GM18508 (cell line): Measurements from ENCODE around the gene STX18.

Experiments
- ATAC-seq: cut with Tn5 transposase; IDR thresholded peaks from one replicate; pipeline ENCODE4 v1.9.1; 2021; ENCODE audit warnings: moderate number of reproducible peaks; ENCODE audit not compliant: insufficient read depth, unreplicated experiment

The STX18 gene

DNA sequence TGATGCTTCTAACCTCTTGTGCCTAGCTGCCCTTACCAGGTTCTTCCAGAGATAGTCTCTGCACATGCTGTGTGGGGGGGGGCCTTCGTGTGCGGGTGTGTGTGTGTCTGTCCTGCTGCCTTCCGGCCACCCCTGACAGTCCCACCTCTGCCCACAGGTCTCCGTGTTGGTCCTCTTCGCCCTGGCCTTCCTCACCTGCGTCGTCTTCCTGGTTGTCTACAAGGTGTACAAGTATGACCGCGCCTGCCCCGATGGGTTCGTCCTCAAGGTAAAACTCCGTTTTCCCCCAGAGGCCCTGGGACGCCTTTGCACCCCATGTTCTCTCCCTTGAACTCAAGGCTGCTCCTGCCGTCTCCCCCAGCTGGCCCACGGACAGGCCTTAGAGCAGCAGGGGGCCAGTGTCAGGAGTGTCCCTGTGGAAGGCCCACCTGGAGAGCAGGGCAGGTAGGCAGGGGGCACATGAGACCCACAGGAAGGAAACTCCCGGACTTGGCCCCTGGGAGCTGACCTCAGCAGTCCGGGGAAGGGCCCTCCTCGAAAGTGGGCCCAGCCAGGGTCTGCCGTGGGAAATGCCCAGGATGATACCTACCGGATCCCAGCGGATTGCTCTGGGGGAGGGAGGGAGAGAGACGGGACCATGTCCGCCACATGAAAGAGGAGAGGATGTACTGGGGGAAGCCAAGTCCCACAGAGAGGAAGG is 132.3 kb downstream of the STX18 start:
- no peak for ATAC-seq

DNA sequence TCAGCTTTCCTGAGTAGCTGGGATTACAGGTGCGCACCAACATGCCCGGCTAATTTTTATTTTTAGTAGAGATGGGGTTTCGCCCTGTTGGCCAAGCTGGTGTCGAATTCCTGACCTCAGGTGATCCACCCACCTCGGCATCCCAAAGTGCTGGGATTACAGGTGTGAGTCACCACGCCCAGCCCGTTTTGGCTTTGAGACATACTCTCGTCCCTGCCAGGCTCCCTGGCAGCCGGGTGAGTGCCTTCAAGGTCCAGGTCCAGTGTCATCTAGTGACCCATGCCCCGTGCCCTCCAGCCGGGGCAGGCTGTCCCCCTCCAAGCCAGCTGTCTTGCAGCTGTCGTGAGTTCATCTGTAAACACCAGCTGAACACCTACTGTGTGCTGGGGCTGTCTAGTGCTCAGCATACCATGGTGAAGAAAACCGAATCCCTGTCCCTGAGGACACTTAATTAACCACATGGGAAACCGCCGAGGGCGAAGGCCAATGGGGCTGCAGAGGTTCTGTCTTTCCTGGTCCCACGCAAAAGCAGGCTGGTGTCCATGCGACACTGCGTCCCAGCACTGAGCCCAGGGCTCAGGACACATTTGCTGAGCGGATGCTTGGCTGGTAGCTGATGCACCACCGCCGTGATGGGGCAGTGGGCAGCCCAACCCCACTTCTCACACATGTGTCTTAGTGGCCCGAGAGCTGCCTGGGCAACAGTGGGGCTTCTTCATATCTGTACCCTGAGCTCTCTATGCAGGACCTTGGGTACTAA is 133.1 kb downstream of the STX18 start:
- ATAC-seq: no peak

DNA sequence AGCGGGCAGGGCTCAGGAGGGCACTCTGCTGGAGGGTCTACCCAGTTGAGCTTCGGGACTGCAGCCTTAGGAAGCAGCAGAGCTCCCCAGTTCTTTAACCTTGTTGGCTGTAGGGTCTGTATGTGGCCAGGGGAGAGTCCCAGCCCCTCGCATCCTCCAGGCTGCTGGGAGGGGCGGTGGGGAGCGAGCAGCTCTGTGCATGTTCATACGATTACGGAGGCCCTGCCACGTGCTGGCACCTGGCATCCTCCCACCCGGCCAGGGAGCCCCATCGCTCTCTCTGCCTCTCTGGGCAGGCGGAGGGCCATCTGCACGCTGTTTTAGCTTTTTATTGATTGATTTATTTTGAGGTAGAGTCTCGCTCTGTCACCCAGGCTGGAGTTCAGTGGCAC is 133.7 kb downstream of the STX18 start:
- ATAC-seq: no peak

GRCh38 chr4:4407299-4408131 is 134.3 kb downstream of the STX18 start:
- ATAC-seq: no peak

GRCh38 chr4:4406455-4407298 is 135.2 kb downstream of the STX18 start:
- ATAC-seq: no peak

DNA sequence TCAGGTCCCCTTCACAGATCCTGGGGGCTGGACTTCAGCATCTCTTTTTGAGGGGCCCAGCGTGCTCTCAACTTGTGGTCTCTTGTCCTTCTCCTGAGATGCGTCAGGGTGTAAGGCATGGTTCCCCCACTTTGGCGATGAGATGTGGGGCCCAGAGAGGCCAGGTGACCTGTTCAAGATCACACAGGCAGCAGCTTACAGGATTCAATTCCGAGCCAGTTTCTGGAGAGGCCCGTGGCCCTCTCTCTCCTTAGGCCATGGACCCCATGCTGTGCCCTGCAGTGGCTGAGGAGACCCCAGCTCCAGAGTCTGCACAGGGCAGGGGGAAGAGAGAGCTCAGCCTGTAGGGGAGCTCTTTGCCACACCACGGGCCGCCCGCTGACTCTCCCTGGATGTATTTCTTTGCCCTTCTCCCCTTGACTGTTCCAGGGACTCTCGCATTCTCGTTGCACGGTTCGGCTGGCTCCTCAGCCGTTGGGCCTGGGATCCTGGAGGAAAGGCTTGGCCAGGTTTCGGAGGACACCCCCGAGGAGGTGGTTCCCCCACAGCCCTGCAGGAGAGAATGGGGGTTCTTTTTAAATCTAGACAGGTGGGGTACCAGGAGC is 136.4 kb downstream of the STX18 start:
- no peak for ATAC-seq

GRCh38 chr4:4402966-4403365 is 138.9 kb downstream of the STX18 start:
- ATAC-seq: no peak

DNA sequence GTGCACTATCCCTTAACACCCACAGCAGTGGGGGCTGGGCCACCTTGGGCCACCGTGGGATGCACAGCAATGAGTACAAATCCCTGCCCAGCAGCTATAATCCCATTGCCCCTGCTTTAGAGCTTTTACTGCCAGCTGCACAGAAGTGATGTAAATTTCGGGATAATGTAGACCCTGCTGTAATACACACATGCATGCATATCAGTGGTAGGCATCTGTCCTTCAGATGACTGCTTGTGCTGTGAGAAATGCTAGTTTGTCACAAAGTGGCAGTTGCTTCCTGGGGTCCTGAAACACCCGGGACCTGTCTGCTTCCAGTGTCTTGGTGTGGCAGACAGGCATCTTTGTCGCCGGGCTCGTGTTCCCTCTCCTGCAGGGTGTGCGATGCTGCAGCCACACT is 140.8 kb downstream of the STX18 start:
- no peak for ATAC-seq

DNA sequence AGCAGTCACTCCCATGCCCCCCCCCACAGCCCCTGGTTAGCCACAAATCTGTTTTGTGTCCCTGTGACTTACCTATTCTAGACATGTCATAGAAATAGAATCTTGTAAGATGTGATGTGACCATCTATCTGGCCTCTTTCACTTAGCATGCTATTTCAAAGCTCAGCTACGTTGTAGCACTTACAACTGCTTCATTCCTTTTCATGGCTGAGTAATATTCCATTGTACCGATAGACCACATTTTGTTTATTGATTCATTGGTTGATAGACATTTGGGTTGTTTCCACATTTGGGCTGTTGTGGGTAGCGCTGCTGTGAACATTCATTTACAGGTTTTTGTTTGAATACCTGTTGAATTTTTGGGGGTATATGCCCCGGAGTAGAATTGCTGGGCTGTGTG is 143.4 kb downstream of the STX18 start:
- ATAC-seq: no peak

DNA sequence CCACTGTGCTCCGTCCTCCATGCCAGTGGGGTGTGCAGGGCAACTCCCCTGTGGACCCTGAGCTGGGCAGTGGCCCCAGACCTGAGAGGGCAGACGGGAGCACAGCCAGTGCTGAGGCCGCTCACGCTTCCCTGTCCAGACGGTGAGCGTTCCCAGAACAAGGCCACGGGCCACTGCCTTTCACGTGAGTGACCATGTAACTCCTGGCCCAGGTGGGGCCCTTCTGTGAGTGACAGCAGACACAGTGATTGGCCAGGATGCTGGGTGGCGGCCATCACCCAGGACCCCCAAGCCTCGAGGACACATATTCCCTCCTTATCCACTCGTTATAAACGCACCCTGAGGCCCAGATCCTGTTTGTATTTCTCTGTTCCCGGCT is 144.4 kb downstream of the STX18 start:
- no peak for ATAC-seq

DNA sequence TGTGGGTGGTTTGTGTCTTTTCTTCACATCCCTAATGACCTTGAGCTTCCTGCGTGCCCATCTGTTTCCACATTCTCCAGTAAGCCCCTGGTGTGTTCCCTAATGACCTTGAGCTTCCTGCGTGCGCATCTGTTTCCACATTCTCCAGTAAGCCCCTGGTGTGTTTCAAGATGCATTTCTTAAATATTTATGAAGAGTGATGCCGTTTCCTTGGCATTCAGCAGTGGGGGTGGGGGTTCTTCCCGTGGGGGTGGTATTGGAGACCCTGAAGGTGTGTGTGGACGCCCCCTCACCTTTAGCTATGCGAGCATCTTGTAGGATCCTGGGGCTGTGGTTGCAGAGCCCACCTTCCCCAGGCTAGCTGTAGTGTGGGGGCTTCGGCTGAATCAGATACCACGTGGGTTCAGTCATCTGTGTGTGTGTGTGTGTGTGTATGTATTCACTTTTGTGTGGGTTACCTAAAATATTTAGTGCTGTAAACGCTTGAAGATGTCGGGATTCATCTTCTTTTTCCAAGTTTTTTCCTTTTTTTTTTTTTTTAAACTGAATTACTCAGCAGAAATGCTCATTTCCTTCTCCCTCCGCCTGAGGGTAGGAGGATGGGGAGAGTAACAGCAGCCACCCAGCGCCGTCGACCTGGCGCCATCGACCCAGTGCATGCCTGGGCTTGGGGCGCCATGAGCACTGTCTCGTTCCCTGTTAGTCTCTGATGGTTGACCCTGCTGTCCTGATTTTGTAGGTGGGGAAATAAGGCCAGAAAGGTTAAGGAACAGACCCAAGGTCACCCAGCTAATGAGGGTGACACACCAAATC is 145.0 kb downstream of the STX18 start:
- no peak for ATAC-seq

DNA sequence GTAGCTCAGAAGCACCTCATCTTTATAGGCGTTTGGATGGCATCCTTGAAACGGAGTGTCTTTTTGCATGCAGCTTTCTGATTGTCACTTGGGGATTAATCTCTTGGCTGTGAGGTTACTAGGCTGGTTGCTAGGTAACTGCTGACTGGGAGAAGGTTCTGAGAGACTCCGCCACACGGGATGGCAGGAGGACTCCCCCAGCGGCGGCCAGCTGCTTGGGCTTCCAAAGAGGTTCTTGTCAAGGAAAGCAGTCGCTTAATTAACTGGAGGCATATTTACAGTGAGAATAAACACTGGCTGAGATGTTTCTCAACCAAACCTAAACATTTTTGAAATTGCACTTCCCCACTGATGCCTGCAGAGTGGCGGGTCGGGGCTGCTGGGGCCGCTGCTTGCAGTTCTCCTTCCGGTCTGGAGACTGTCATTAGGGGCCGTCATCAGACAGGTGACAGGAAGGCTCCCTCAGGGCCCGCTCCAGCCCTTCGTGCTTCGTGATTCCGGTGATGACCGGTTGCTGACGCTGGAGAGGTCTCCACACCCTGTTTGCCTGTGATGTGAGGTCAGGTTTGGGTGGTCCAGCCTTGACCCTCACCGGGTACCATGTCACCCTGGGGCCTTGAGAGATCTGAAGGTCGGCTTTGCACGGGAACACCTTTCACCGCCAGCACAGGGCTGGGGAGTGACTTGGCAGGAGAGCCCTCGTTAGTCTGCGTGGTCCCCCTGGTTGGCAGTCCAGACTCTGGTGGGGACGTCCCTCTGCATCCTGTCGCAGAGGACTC is 145.8 kb downstream of the STX18 start:
- ATAC-seq: no peak

- ATAC-seq: no peak
These were observed 146.5 kb downstream of the STX18 start for GRCh38 chr4:4395371-4395770.

GRCh38 chr4:4394644-4395043 is 147.2 kb downstream of the STX18 start:
- no peak for ATAC-seq

- ATAC-seq: no peak
These were observed 149.2 kb downstream of the STX18 start for GRCh38 chr4:4392501-4393183.

DNA sequence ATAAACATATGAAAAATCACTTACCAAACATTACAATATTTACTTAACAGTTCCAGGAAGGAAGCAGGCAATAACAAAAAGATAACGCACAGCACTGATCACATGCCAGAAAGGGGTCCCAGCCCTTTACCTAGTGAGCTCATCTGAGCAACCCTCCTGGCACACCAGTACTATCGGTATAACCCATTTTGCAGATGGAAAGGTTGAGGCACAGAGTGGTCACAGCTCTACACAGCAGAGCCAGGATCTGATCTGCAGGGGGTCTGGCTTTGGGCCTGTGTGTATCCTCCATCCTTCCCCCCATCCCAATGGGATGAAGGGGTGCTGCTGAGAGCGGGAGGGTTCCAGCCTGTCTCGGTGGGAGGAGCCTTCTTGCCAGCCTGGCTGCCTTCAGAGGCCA is 150.0 kb downstream of the STX18 start:
- ATAC-seq: no peak

DNA sequence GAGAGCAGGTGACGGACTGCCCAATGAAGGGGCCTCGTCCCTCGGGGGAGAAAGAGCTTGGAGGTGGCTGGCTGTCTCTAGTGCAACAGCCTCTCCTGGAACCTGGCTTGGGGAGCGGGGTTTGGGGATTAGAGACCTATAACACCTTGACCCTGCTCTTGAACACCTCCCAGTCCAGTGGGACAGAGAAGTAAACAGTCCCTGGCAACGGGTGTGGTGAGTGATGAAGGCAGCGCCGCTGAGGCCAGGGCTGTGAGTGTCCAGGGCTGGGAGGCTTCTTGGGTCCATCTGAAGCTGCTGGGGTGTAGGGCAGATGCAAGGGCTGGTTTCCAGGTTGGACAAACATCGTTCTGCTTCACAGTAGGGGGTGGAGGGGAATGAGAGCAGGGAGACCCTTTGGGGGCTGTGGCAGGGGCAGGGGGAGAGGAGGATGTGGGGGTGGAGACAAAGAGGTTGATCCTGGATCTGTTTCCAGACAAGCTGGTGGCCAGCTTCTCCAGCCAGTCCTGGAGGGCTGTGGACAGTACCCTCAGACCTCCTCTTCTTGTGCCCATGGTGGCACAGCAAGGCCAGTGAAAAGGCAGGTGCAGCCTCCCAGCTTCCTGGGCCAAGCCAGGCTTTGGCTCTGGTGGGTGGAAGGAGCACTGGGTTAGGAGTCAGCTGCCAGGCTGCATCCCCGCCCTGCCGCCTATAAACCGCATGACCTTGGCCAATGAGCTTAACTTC is 151.2 kb downstream of the STX18 start:
- no peak for ATAC-seq
